Ecto neural progenitor cell (in vitro differentiated cells): ENCODE data around the gene SYNGR1.
"Not testable (repeated sequence)": the region's sequence is repeated elsewhere in the genome, so short reads cannot be mapped to it uniquely, and the experiment has no call there.

Experiments used
- DNase-seq: peaks from one replicate; pipeline ENCODE4 v3.0.0-alpha.2; 2018; ENCODE audit warnings: low spot score

SYNGR1 gene

DNA sequence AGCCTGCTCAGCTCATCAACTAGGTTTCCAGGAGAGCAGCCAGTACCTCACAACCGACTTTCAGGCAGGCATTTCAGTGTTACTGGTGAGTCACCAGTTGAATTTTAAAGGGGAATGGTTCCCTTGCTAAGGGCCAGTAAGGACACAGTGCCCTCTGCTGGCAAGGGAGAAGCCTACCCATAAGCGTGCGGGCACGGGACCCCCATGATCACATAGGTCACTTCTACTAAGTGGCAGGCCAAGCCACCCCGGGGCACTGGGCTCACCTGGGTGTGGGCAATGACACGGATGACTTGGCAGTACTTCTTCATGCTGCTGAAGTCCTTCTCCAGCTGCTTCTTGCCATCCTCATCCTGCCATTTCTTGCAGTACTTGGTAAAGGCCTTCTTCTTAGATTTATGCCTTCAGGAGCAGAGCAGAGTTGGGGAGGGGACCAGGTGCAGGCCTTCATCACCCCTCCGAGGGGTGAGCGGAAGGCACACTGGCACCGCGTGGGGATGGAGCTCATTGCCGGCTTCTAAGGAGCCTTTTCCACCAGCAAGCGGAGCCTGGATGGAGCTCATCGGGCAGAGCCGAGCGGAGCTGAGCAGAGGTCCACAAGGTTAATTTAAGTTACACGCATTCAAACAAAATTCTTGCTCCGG lies 33.2 kb upstream of the SYNGR1 start:
- peak; percentile 79 for DNase-seq

DNA sequence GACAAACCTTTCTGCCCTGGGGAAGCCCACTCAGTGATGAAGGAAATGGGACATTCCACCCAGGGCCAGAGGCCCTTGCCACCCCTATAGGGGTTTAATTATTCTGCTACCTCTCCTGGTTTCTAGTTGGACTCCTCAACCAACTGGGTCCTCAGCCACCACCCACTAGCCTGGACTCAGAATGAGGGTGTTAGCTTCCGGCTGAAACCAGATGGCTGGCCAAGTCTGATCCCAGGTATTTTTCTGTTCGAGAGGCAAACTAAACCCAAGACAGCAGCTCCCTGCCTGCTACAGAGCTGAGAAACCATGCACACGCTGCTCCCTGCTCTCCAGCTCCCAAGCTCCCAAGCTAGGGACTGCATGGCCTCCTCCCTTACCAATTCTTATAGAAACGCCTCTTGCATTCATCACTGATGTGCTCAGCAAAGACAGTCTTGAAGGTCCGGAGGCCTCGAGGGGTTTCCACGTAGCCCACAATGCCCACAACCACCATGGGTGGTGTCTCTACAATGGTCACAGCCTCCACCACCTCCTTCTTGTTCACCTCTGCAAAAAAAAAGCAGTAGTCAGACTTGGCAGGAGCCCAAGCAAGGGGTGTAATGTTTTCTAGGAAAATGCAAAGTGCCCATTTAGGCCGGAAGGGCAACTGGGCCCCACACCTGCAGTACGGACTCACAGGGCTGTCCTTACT lies 32.6 kb upstream of the SYNGR1 start:
- DNase-seq: no peak

DNA sequence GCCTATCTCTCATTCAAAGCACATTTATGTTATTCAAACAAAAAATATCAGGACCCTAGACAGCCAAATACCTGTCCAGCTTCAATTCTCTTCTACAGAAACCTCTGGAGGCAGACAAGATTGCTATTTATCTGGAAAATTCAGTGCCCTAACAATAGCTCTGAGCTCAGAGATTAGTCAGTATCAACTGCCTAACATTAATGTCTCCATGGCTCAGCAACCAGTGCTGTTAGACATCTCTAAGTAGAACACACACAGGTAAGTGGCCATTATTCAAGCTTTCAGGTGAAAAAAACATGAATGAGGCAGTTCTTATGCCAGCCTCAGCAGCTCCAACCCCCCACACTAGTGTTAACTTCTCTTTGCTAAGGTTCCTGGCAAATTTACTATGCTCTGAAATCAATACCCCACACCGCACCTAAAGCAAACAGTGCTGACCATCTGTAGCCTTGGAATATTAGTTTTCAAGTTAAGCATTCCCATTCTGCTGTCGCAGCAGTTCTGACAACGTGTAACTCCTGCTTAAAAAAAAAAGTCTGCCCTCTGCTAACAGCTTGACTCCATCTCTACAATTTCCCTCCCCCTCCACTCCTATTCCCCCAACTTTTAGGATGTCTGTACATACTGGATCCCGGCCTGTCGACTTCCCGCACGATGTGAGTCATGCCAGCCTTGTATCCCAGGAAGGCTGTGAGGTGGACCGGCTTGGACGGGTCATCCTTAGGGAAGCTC lies 31.9 kb upstream of the SYNGR1 start:
- no peak for DNase-seq

DNA sequence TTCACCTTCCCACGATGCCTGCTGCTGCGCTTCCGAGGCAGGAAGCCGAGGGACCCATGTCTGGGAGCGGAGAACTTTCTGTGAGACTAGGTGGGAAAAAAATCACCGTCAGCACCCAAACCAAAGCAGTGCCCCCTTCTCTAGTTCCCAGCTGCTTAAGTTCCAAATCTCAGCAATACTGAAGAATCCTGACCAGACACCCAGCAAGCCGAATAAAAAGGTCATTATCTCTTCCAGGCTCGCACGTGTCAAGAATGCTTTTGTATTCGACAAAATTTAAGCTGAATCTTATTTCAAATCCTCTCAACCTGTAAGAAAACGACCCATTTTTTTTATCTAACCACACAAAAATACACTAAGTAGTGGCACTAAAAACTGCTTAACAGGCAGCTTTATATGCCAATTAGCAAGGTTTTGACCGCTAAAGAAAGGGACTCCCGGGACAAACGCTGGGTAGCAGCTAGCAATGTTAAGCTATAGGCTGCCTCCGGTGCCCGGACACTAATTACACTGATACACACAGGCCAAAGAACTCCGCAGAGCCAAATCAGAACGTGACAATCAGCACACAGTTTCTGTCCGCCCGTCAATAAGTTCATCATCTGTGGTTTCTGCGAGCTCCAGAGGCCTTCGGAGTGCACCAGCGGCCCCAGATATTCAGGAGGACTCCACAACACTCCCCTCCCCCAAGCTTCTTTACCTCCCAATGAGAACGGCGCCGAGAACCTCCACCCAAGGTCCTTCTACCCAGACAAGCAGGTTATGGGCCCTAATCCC lies 31.1 kb upstream of the SYNGR1 start:
- no peak for DNase-seq

DNA sequence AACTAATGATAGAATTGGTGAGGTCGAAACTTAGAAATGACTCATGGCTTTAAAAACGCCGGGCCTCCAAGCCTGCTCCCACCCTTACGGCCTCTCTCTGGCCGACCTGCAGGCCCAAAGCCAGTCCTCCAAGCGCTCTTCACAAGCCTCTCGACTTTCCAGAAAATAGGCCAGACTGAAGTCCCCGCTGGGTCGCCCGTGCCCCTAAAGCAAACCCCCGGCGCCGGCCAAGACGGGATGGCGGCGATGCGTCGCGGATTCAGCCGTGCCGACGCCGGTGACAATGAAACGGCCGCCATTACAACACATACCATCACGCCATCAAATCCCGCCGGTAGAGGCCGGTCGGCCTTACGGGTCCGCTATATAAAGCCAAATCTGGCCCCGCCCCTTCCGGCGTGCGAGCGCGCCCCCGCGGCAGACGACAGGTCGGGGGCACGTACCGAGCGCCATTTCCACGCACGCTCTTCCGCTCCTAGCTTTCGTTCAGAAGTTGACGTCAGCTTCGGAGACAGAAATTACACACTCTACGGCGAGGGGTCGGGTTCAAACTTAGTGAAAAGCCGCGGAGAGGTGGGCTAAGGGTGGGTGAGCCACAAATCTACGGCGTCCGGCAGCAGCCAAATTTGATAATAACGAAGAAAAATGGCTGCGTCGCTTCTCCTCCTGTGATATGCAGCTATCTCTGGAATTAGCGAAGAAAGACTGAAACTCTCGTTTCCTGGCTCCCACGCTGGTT lies 30.3 kb upstream of the SYNGR1 start, which contains the start of gene RPL3:
RPL3 (minus strand) TSS at position 340 of the 739 bp plus-strand sequence; CDS start at position 314, 26 bp downstream.
- peak; percentile 97 for DNase-seq

DNA sequence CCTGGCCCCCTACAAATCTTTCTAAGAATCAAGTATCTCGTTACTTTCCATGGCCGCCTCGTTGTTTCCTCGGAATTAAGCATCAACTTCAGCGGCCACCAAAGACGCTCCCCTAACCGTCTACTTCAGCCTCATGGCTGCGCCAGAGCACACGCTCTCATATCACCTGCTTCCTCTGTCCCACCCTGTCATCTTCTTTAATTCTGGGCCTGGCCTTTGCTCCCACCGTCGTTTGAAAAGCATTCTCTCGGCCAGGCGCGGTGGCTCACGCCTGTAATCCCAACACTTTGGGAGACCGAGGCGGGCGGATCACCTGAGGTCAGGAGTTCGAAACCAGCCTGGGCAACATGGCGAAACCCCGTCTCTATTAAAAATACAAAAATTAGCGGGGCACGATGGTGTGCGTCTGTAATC lies 29.2 kb upstream of the SYNGR1 start:
- DNase-seq: not testable (repeated sequence)

DNA sequence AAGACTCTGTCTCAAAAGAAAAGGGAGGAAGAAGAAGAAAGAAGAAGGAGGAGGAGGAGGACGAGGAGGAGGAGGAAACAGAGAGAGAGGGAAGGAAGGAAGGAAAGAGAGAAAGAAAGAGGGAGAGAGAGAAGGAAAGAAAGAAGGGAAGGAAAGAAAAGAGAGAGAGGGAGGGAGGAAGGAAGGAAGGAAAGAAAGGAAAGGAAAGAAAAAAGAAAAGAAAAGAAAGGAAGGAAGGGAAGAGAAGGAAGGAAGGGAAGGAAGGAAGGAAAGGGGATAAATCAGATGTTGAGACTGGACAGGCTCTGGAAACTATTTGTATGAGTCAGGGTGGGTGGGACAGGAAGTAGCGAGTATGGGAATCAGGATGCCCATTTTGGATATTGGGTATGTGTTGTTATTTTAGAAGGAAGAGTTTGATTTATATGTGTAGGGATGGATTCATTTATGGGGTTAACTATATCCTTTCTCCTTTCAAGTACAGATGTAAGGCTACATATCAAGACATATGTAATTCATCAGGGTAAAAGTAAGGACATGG lies 24.3 kb upstream of the SYNGR1 start:
- DNase-seq: no peak

DNA sequence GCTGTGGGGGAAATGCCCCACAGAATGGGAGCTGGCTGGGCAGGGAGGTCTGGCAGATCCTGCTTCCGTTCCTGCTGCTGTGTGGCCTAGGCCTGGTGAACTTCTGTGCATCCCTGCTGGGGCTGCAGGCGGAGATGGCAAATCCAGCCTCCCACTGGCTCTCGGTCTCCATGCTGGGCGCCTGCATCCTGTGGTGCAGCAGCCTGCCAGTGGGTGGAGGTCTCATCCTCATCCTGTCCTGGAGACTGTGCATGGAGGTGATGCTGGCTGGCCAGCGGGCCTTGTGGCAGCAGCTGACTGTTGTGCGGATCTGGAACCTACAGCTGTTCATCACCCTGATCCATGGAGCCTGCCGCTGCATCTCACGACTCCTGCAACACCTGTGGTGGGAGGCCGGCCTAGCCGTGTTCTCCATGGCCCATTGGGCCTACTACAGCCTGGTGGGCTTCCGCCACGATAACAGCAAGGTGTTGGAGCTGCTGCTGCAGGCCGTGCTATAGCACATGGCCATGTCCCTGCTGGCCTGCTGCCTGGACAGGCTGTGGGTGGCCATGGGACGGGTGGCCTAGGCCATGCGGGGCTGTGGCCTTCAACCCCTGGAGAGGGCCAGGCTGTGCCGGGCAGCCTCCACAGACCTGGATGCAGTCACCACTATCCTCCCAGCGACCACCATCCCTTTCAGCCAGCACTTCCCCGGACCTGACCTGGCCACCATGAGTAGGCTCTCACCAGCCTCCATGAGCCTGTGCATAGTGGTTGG lies 21.6 kb upstream of the SYNGR1 start:
- DNase-seq: no peak

DNA sequence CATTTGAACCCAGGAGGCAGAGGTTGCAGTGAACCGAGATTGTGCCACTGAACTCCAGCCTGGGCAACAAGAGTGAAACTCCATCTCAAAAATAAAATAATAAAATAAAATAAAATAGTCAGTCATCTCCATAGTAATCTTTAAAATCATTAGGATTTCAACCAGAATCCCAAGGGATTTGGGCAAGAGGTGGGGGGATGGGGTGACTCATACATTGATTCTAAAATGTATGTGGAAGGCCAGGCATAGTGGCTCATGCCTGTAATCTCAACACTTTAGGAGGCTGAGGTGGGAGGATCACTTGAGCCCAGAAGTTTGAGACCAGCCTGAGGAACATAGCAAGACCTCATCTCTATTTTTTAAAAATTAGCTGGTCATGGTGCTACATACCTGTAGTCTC lies 19.2 kb upstream of the SYNGR1 start:
- not testable (repeated sequence) for DNase-seq

DNA sequence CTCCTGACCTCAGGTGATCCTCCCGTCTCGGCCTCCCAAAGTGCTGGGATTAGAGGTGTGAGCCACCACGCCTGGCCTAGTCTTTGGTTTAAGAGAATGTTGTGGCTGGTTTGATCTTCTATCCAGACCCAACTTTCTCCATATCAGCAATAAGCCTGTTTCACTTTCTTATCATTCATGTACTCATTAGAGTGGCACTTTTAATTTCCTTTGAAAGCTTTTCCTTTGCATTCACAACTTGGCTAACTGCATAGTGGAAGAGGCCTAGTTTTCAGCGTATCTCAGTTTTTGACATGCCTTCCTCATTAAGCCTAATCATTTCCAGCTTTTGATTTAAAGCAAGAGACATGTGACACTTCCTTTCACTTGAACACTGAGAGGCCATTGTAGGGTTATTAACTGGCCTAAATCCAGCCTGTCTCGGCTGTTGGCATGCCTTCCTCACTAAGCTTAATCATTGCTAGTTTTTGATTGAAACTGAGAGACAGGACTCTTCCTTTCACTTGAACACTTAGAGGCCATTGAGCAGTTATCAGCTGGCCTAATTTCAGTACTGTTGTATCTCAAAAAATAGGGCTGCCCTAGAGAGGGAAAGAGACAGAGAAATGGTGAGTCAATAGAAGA lies 17.2 kb upstream of the SYNGR1 start:
- DNase-seq: no peak

DNA sequence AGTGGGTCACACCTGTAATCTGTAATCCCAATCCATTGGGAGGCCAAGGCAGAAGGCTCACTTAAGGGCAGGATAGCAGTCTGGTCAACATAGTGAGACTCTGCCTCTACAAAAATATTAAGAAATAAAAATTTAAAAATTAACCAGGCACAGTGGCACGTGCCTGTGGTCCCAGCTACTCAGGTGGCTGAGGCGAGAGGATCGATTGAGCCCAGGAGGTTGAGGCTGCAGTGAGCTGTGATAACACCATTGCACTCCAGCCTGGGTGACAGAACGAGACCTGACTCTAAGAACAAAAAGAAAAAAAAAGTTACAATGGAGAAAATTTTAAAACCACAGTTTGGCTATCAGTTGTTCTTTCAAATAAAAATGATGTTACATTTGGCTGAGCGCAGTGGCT lies 13.4 kb upstream of the SYNGR1 start:
- DNase-seq: no peak

DNA sequence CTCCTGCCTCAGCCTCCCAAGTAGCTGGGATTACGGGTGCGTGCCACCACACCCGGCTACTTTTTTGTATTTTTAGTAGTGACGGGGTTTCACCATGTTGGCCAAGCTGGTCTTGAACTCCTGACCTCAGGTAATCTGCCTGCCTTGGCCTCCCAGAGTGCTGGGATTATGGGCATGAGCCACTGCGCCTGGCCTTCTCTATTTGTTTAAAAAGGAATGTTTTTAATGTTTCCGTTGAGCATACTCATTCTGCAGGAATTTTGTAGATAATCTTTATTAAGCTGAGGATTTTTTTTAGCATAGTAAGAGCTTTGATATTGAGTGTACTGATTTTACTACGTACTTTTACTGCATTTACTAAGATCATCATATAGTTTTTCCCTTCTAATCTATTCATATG lies 10.0 kb upstream of the SYNGR1 start:
- DNase-seq: not testable (repeated sequence)

DNA sequence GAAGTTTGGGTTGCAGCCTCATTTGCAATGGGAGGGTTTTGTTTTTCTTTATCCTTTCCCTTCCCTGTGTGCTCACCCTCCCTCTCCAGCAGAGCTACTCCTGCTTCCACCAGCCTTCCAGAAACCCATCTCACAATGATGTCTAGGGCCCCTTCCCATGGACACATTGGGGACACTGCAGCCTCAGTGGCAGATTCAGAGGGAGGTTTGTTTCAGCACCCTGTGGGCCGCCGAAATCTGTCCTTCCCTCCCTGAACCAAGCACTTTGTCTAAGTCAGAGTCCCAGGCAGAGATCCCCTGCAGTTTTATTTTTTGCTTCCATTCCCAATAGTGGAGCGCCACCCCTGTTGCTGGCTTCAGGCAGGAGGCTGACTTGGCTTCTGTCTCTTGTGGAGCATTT lies 8.6 kb upstream of the SYNGR1 start:
- no peak for DNase-seq

DNA sequence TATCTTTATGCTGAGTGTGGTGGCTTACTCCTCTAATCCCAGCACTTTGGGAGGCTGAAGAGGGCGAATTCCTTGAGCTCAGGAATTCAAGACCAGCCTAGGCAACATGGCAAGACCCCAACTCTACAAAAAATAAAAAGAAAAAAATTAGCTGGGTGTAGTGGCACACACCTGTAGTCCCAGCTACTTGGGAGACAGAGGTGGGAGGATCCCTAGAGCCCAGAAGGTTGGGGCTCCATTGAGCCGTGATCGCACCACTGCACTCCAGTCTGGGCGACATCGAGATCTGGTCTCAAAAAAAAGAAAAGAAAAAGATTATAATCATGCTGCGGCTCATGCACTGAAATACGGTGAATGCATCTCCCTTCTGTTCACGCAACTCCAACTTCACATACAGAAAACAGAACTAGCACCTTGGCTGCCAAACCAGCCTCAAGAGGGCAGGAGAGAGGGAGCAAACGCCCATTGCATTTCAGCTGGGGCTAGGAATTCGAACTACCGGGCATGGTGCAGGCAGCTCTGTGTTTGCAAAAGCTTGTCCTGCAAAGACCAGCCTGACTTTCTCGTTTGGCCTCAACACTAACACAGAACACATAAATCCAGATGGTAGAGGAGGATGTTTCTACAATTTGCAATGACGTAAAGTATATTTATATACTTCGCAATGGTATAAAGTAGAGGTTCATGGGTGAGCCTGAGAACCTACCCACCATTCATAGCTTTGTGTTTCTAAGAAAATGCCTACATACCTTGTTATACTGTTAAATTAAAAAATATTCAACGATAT lies 6.3 kb upstream of the SYNGR1 start:
- DNase-seq: peak; percentile 70

DNA sequence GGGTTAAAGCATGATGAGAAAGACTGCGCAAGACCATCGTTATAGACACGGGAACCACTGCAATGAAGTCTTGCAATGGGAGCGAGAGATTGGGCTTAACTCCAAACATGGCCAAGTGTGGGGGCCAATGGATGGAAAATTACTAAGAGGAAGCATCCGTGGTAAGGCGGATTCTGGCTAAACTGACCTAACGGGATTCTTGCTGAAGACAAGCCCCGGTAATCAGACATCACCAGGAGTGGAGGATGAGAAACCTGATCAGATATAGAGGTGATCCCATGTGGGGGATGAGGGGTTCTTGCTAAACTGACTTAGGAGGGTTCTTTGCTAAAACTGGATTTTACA lies 5.8 kb upstream of the SYNGR1 start:
- no peak for DNase-seq

DNA sequence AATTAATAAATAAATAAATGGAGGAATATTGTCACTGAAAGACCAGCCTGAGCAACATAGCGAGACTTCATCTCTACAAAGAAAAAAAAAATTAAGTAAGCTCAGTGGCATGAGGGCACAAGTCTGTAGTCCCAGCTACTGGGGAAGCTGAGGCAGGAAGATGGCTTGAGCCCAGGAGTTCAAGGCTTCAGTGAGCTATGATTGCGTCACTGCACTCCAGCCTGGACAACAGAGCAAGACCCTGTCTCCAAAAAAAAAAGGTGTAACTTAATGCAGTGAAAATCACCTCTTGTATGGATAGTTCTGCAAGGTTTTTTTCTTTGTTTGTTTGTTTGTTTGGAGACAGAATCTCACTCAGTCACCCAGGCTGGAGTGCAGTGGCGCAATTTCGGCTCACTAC lies 4.6 kb upstream of the SYNGR1 start:
- DNase-seq: no peak

DNA sequence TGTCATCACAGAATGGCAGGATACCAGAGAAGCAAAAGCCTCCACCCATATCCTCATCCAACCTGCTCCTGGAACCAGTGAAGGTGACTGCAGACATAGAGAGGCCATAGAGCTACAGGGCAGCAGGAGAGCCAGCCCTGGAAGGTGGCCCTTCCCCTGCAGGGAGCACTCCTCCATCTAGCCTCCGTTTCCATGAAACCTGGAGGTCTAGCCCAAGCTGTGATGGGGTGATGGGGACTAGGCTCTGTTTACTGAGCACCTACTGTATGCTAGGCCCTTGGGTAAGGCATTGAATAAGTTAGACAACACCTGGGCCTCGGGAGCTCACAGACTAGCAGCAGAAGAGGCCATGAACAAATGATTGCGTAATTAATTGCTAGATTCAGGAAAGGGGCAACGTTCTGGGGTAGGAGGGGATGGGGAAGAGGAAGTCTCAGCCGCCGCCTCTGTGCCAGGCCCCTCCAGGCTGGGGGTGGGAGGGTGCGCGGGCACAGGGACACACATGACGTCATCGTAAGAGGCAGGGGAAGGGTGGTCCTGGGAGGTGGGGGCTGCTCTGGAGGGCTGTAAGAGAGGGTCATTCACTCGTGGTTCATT lies 784 bp upstream of the SYNGR1 start:
- no peak for DNase-seq

DNA sequence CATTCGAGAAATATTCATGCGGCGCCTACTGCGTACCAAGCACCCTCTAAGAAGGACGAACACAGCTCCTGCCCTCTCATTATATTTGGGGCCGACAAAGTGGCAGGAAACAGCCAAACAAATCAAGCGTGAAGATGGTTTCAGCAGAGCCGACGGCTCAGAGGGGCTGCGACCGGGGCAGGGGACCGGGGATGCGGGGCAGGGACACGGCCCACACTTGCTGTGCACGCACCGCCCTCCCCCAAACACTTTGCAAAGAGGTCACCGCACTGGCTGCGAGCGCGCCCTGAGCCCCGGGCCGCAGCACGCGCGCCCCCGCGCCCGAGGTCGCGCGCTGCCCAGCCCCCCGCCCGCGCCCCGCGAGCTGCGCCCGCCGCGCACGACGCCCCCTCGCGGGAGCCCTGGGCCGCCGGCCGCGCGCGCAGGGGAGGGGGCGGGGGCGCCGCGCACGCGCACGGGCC lies 255 bp upstream of the SYNGR1 start:
- DNase-seq: peak; percentile 78
